Neuronal stem cell (in vitro differentiated cells): ENCODE results near the gene FHOD3.

Experiments
- DNase-seq: peaks from one replicate; pipeline ENCODE4 v3.0.0-alpha.2; 2013; ENCODE audit warnings: low spot score
- H2AFZ ChIP-seq: one replicate; pipeline ENCODE4 v1.6.1; 2013; ENCODE audit warnings: mild to moderate bottlenecking, low read length, inconsistent platforms
- H2AK5ac ChIP-seq: 2 replicates; pipeline ENCODE4 v1.6.1; 2013; ENCODE audit warnings: low read depth, mild to moderate bottlenecking, inconsistent platforms, low read length, moderate library complexity, mixed read lengths
- H2BK120ac ChIP-seq: 2 replicates; pipeline ENCODE4 v1.6.1; 2013; ENCODE audit warnings: low read depth, mild to moderate bottlenecking, inconsistent platforms, low read length, moderate library complexity, mixed read lengths
- H2BK12ac ChIP-seq: one replicate; pipeline ENCODE4 v1.6.1; 2013; ENCODE audit warnings: low read length, inconsistent platforms
- H2BK15ac ChIP-seq: 2 replicates; pipeline ENCODE4 v1.6.1; 2013; ENCODE audit warnings: mild to moderate bottlenecking, low read length, inconsistent platforms, mixed read lengths
- H2BK5ac ChIP-seq: one replicate; pipeline ENCODE4 v1.6.1; 2013; ENCODE audit warnings: inconsistent platforms, mild to moderate bottlenecking, low read length, moderate library complexity
- H3K14ac ChIP-seq: one replicate; pipeline ENCODE4 v1.6.1; 2013; ENCODE audit warnings: low read length, inconsistent platforms
- H3K18ac ChIP-seq: 2 replicates; pipeline ENCODE4 v1.6.1; 2013; ENCODE audit warnings: low read length, inconsistent platforms
- H3K23ac ChIP-seq: 2 replicates; pipeline ENCODE4 v1.6.1; 2013; ENCODE audit warnings: low read depth, mild to moderate bottlenecking, mixed read lengths, low read length, inconsistent platforms; ENCODE audit not compliant: poor library complexity
- H3K27ac ChIP-seq: replicated peaks from 3 replicates; pipeline ENCODE4 v1.5.1; 2013; ENCODE audit warnings: low read length, inconsistent platforms
- H3K27me3 ChIP-seq, 3 experiments: 2 replicates each; pipeline ENCODE4 v1.6.1; 2013; ENCODE audit warnings: low read length in 3 of 3, mild to moderate bottlenecking in 2 of 3, inconsistent platforms in 1 of 3, low read depth in 1 of 3, mixed read lengths in 1 of 3, moderate library complexity in 1 of 3; ENCODE audit not compliant: control insufficient read depth in 3 of 3, insufficient read depth in 3 of 3
- H3K36me3 ChIP-seq, 2 donors: replicated peaks in 1 of 2; 2 replicates each; pipeline ENCODE4 v1.6.1; 2013; ENCODE audit warnings: low read length in 2 of 2; ENCODE audit not compliant: control insufficient read depth in 2 of 2, insufficient read depth in 2 of 2
- H3K4ac ChIP-seq: 2 replicates; pipeline ENCODE4 v1.6.1; 2013; ENCODE audit warnings: inconsistent platforms, mild to moderate bottlenecking, low read length, moderate library complexity
- H3K4me1 ChIP-seq, 2 donors: 1 replicate in 1 of 2; 2 replicates in 1 of 2; pipeline ENCODE4 v1.6.1; 2013; ENCODE audit warnings: low read length in 2 of 2, low read depth in 1 of 2; ENCODE audit not compliant: control insufficient read depth in 2 of 2, insufficient read depth in 1 of 2
- H3K4me2 ChIP-seq: one replicate; pipeline ENCODE4 v1.6.1; 2013; ENCODE audit warnings: mild to moderate bottlenecking, low read length, inconsistent platforms; ENCODE audit not compliant: insufficient read depth, poor library complexity, severe bottlenecking
- H3K4me3 ChIP-seq, 2 donors: 2 replicates each; pipeline ENCODE4 v1.5.1; 2013; ENCODE audit warnings: low read length in 2 of 2, mild to moderate bottlenecking in 2 of 2, inconsistent platforms in 1 of 2, moderate library complexity in 1 of 2
- H3K79me1 ChIP-seq: one replicate; pipeline ENCODE4 v1.6.1; 2013; ENCODE audit warnings: low read depth, mild to moderate bottlenecking, inconsistent platforms, low read length, moderate library complexity
- H3K9ac ChIP-seq: one replicate; pipeline ENCODE4 v1.6.1; 2013; ENCODE audit warnings: mild to moderate bottlenecking, low read depth, low read length, inconsistent platforms; ENCODE audit not compliant: poor library complexity
- H3K9me3 ChIP-seq, 2 donors: replicated peaks in 1 of 2; 2 replicates each; pipeline versions ENCODE3 to v1.6.1; 2013; ENCODE audit warnings: low read length in 2 of 2, mild to moderate bottlenecking in 2 of 2, inconsistent platforms in 1 of 2, low read depth in 1 of 2, mixed read lengths in 1 of 2, moderate library complexity in 1 of 2; ENCODE audit not compliant: control insufficient read depth in 2 of 2, insufficient read depth in 1 of 2
- H4K8ac ChIP-seq: one replicate; pipeline ENCODE4 v1.6.1; 2013; ENCODE audit warnings: low read depth, mild to moderate bottlenecking, inconsistent platforms, low read length, moderate library complexity
- H4K91ac ChIP-seq: one replicate; pipeline ENCODE4 v1.6.1; 2013; ENCODE audit warnings: low read length, low read depth, mild to moderate bottlenecking, inconsistent platforms; ENCODE audit not compliant: poor library complexity
- WGBS, 2 donors: extraction: QIAGEN DNeasy Blood & Tissue Kit; methylation state at CpG; one replicate each; pipeline ENCODE4 v1.1.7; 2013; ENCODE audit warnings: missing lambda C conversion rate in 2 of 2, mixed read lengths in 1 of 2; ENCODE audit not compliant: insufficient read length in 2 of 2, insufficient replicate concordance in 1 of 2; ENCODE audit errors: extremely low coverage in 2 of 2; 5-methylcytosine and 5-hydroxymethylcytosine counted together

Gene FHOD3

DNA sequence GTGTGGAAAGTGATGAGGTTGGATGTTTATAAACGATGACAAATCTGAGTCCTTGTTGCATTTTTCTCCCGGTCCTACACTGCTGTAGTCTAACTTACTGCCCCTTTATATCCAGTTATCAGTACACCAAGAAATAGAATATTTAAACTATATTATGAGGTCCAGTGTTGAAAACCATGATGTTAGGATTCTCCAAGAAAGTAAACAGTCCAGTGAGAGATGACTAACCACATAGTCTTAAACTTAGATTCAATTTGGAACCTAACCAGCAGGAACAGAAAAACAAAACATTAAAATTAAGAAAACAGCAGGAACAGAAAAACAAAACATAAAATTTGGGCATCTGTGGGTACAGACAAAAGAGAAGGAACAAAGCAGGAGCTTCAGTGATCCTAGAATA, 388.1 kb downstream of the FHOD3 start:
- no CpG with 5 or more reads among the region's 2 CpGs for whole genome bisulfite sequencing, 2 donors
- DNase-seq = no peak

DNA sequence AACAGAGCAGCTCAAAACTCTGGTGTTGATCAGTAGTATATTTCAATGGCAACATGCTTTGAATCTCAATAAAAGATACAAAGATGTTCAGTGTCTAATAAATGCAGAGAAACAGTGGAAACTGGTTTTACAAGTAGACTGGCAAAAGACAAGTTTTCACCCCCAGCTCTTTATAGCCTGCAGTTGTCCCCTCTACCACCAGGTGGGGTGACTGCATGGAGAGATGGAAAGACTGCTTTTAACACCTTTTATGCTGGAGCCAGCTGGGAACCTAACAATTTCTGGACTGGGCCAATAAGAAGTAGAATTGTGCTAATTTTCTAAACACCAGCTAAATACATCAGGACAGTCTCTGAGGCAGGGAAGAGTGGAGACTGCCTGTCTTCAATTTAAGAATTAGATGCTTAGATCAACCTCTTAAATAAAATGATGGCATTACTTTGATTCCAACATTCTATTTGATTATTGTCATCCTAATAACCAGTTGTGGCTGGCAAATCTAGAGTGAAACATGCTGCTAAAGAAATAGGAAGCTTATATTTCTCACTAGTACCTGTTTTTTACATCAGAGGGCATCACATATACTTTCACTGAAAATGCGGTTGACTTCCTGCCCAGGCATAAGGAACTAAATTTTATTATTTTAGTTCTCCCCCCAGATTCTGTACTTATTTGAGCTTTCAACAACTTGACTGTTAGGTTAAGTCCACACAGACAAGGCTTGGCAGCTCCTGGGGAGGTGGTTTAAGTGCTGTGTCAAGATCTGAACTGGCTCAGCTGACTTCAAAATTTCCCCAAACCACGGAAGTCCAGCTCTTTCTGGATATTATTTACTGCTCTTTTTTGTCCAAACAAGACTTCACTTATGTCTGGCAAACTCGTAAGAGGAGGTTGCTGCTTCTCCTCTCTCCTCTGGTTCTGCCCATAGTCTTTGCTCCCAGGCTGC, 390.8 kb downstream of the FHOD3 start:
- peak; percentile 59 for DNase-seq
- H3K27ac ChIP-seq = no peak overlapping the region
- H3K14ac ChIP-seq = no peak overlapping the region
- no peak overlapping the region for H3K9ac ChIP-seq
- no peaks in the 10 kb centered on the region for H3K79me1 ChIP-seq
- H3K9me3 ChIP-seq = peaks cover 4 to 13% of the 10 kb centered on the region in 2 donors
- H3K4me1 ChIP-seq = peaks cover 0 to 1% of the 10 kb centered on the region in 2 donors
- H3K4me3 ChIP-seq = no peak overlapping the region
- no peak overlapping the region for H3K18ac ChIP-seq
- no peak overlapping the region for H4K8ac ChIP-seq
- H2BK15ac ChIP-seq = no peak overlapping the region
- no peak overlapping the region for H3K4me2 ChIP-seq
- H3K36me3 ChIP-seq = peaks cover 12 to 62% of the 10 kb centered on the region in 2 donors
- no peak overlapping the region for H3K23ac ChIP-seq
- no peak overlapping the region for H3K4ac ChIP-seq
- no peak overlapping the region for H2BK12ac ChIP-seq
- H2AK5ac ChIP-seq = no peak overlapping the region
- H4K91ac ChIP-seq = no peak overlapping the region
- no peak overlapping the region for H2AFZ ChIP-seq
- peaks cover 0 to 2% (median 0%) of the 10 kb centered on the region in 3 experiments for H3K27me3 ChIP-seq
- no peak overlapping the region for H2BK5ac ChIP-seq
- no peak overlapping the region for H2BK120ac ChIP-seq
- WGBS, 2 donors = no CpG with 5 or more reads among the region's 3 CpGs

More for the DNA sequence above, 388.1 kb downstream of the FHOD3 start:
- Histone ChIP-seq H3K9me3 (peaks cover 4 to 13% of the 10 kb centered on the region in 2 donors), H3K79me1 (no peaks in the 10 kb centered on the region), H3K18ac (no peak overlapping the region), H3K27me3 (peaks cover 0 to 2% (median 0%) of the 10 kb centered on the region in 3 experiments), H3K9ac (no peak overlapping the region), H2BK12ac (no peak overlapping the region), H3K4me1 (no peaks in the 10 kb centered on the region), H2BK120ac (no peak overlapping the region), H3K4ac (no peak overlapping the region), H3K14ac (no peak overlapping the region), H4K8ac (no peak overlapping the region), H3K27ac (no peak overlapping the region), H2BK15ac (no peak overlapping the region), H3K4me2 (no peak overlapping the region), H3K4me3 (no peak overlapping the region), H3K36me3 (peaks cover 11 to 60% of the 10 kb centered on the region in 2 donors), H2AK5ac (no peak overlapping the region), H3K23ac (no peak overlapping the region), H4K91ac (no peak overlapping the region), H2BK5ac (no peak overlapping the region), H2AFZ (no peak overlapping the region)

GRCh38 chr18:36692371-36692770, 394.9 kb downstream of the FHOD3 start:
- Histone ChIP-seq H3K4ac (no peak overlapping the region), H3K23ac (no peak overlapping the region), H4K8ac (no peak overlapping the region), H2AK5ac (no peak overlapping the region), H3K9me3 (no peaks in the 10 kb centered on the region), H3K4me3 (no peak overlapping the region), H2BK5ac (no peak overlapping the region), H2BK120ac (no peak overlapping the region), H3K27me3 (no peaks in the 10 kb centered on the region), H2BK15ac (no peak overlapping the region), H3K9ac (no peak overlapping the region), H3K79me1 (no peaks in the 10 kb centered on the region), H3K14ac (no peak overlapping the region), H4K91ac (no peak overlapping the region), H3K36me3 (peaks cover 5 to 64% of the 10 kb centered on the region in 2 donors), H2AFZ (no peak overlapping the region), H3K4me1 (peaks cover 0 to 1% of the 10 kb centered on the region in 2 donors), H3K18ac (no peak overlapping the region), H3K27ac (no peak overlapping the region), H3K4me2 (no peak overlapping the region), H2BK12ac (no peak overlapping the region)
- WGBS, 2 donors = no CpG with 5 or more reads among the region's 2 CpGs
- DNase-seq = no peak

DNA sequence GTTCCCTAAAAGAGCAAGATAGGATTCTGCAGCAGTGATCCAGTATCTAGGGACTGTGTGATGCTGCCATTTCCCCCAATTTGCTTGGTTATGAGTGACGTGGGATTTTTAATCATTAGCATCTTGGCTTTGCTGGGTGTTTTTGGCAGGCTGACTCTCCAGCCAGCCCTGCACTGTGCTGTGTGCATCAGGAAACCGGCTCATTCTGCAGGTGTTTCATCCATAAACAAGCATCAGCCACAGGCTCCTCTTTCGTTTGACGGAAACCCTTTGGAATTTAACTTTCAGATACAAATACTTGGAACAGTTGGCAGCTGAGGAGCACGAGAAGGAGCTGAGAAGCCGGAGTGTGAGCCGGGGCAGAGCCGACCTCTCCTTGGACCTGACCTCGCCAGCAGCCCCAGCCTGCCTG, 395.4 kb downstream of the FHOD3 start:
- H2AFZ ChIP-seq = no peak overlapping the region
- no peak overlapping the region for H4K91ac ChIP-seq
- H2BK12ac ChIP-seq = no peak overlapping the region
- no peak overlapping the region for H3K18ac ChIP-seq
- no peak overlapping the region for H2AK5ac ChIP-seq
- no peak overlapping the region for H3K4me3 ChIP-seq
- H3K27ac ChIP-seq = no peak overlapping the region
- H3K4ac ChIP-seq = no peak overlapping the region
- no peak overlapping the region for H4K8ac ChIP-seq
- H2BK5ac ChIP-seq = no peak overlapping the region
- H3K9me3 ChIP-seq = peaks cover 0 to 1% of the 10 kb centered on the region in 2 donors
- WGBS, 2 donors = no CpG with 5 or more reads among the region's 9 CpGs
- H2BK120ac ChIP-seq = no peak overlapping the region
- H3K14ac ChIP-seq = no peak overlapping the region
- H3K36me3 ChIP-seq = peaks cover 6 to 67% of the 10 kb centered on the region in 2 donors
- no peak overlapping the region for H3K4me2 ChIP-seq
- no peak overlapping the region for H2BK15ac ChIP-seq
- DNase-seq = no peak
- H3K23ac ChIP-seq = peak overlapping the region; percentile 25
- H3K4me1 ChIP-seq = peaks cover 0 to 1% of the 10 kb centered on the region in 2 donors
- H3K79me1 ChIP-seq = no peaks in the 10 kb centered on the region
- no peak overlapping the region for H3K9ac ChIP-seq
- H3K27me3 ChIP-seq = no peaks in the 10 kb centered on the region
